ENCODE data around the gene UGT1A5.
"Not testable (repeated sequence)": the region's sequence is repeated elsewhere in the genome, so short reads cannot be mapped to it uniquely, and the experiment has no call there.

Gene UGT1A5

DNA sequence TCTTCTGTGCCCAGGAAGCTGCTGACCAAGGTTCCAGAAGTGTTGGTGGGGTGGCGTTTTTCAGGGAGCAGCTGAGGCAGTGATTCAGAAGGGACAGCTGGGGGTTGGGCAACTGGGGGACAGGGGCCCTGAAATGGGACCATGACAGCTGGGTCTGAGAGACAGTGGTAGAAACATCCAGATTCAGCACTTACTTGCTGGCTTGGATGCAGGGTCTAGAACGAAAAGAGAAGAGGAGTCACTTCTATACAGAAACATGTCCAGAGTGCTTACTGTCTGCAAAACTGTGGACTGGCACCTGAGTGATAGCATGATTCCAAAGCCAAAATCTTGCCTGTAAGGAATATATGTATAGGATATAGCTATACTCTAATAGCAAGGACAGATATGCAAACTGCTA, 33.1 kb downstream of the UGT1A5 start:
- DNase-seq (ENCODE audit: low read depth in 2 of 2), result not testable (repeated sequence)

DNA sequence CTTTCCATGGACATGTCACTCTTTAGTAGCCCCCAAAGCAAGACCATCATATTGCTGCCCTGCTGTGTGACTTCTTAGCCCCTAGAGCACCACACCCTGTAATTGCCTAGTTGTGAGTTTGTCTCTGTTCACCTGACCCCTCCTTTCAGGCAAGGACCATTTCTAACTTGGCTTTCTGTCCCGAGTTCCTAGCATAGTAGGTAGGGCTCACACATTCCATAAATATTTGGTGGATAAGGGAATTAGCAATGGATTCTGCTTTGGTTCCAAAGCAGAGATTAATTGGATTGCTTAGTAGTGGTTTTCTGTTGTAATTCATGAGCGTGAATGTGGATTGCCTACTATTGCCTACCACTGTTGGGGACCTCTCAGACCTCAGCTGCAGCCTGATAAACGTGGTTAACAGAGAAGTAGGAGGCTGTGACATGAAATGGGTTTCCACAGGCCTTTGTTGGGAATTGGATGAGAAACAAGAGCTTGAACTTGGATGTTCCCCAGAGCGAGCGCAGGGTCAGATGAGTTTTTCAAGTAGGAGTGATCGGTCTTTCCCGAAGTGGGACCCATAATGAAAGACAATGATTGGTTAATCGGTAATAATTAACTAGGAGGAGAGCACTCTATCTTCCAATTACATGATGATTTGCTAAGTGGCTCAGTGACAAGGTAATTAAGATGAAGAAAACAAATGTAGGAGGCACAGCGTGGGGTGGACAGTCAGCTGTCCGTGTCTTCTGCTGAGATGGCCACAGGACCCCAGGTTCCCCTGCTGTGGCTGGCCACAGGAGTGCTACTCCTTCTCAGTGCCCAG, 34.0 kb downstream of the UGT1A5 start:
- DNase-seq (ENCODE audit: low read depth in 2 of 2), result no peak

DNA sequence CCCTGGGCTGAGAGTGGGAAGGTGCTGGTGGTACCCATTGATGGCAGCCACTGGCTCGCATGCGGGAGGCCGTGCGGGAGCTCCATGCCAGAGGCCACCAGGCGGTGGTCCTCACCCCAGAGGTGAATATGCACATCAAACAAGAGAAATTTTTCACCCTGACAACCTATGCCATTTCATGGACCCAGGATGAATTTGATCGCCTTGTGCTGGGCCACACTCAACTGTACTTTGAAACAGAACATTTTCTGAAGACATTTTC, 34.5 kb downstream of the UGT1A5 start:
- DNase-seq (ENCODE audit: low read depth in 2 of 2), result no peak

DNA sequence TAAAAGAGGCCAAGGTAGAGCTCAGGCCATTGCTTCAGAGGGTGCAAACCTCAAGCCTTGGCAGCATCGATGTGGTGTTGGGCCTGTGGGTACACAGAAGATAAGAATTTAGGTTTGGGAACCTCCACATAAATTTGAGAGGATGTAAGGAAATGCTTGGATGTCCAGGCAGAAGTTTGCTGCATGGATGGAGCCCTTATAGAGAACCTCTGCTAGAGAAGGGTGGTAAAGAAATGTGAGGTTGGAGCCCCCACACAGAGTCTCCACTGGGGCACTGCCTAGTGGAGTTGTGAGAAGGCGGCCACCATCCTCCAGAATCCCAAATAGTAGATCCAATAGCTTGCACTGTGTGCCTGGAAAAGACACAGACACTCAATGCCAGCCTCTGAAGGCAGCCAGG, 38.0 kb downstream of the UGT1A5 start:
- DNase-seq (ENCODE audit: low read depth in 2 of 2), result not testable (repeated sequence)

DNA sequence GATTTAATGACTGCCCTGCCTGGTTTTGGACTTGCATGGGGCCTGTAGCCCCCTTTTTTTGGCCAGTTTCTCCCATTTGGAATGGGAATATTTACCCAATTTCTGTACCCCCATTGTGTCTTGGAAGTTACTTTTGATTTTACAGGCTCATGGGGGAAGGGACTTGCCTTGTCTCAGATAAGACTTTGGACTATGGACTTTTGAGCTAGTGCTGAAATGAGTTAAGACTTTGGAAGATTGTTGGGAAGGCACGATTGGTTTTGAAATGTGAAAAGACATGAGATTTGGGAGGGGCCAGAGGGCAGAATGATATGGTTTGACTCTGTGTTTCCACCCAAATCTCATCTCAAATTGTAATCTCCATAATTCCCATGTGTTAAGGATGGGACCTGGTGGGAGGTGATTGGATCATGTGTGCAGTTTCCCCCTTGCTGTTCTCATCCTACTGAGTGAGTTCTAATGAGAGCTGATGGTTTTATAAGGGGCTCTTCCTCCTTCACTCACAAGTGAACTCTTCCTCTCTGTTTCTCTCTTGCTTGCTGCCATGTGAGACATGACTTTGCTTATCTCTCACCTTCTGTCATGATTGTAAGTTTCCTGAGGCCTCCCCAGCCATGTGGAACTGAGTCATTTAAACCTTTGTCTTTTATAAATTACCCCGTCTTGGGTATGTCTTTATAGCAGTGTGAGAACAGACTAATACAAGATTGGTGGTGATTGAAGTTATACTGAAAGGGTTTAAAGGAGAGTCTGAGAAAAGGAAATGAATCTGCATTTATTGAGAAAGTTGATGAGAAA, 38.7 kb downstream of the UGT1A5 start:
- DNase-seq (ENCODE audit: low read depth in 2 of 2), result not testable (repeated sequence)

DNA sequence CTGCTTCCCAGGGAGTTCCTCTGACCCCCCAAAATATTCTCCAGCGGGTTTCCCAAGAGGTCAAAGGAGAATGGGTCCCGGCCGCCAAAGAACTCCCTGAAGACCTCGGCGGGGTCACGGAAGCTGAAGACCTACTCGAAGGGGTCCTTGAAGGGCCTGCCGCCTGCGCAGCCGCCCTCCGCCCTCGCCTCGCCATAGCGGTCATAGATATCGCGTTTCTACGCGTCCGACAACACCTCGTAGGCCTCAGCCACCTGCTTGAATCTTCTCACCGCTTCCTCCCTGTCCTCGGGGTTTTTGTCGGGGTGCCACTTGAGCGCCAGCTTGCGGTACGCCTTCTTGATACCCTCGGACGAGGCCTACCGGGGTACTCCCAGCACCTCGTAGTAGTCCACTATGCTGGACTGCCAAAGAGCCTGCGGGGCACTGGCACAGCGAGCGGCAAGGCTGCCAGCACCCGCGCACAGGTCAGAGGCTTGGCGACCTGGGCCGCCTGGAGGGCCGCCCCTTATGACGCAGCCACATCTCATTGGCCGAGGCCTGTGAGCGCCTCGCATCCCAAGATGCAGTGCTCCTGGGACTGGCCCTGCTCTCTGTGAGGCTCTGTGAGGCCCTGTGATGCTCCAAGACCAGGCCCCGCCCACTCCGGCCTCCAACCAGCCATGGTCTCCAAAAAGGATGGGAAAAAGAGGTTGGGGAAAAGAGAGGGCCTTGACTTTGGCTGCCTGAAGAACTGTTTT, 42.3 kb downstream of the UGT1A5 start:
- no peak for DNase-seq (ENCODE audit: low read depth in 2 of 2)

DNA sequence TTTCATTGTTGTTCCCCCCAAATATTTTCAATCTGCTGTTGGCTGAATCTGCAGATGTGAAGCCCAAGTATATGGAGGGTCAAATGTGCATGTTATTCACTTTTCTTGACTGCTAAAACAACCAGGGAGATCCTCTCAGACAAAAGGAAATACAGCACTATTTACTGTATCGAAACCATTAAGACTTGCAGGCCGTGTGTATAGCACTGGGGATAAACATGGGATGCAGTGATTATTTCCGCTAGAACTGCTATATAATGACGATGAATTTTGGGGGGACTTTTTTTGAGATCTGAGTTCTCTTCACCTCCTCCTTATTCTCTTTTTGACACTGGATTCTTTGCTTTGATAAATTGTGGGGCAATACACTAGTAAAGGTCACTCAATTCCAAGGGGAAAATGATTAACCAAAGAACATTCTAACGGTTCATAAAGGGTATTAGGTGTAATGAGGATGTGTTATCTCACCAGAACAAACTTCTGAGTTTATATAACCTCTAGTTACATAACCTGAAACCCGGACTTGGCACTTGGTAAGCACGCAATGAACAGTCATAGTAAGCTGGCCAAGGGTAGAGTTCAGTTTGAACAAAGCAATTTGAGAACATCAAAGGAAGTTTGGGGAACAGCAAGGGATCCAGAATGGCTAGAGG, 43.8 kb downstream of the UGT1A5 start:
- DNase-seq (ENCODE audit: low read depth in 2 of 2), result no peak

DNA sequence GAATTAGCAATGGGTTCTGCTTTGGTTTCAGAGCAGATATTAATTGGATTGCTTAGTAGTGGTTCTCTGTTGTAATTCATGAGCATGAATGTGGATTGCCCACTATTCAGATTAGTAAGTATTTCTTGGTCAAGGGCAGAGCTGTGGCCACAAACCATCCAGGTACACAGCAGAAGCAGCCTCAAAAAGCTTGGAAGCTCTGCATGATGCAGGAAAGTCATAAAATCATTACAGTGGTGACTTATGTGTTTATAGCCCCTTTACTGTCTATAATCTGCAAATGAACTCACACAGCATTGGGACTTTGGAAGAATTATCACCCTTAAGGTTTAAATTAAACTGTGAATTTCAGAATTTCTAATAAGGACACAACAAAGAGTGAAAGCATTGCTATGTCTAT, 45.4 kb downstream of the UGT1A5 start:
- DNase-seq (ENCODE audit: low read depth in 2 of 2), result no peak

DNA sequence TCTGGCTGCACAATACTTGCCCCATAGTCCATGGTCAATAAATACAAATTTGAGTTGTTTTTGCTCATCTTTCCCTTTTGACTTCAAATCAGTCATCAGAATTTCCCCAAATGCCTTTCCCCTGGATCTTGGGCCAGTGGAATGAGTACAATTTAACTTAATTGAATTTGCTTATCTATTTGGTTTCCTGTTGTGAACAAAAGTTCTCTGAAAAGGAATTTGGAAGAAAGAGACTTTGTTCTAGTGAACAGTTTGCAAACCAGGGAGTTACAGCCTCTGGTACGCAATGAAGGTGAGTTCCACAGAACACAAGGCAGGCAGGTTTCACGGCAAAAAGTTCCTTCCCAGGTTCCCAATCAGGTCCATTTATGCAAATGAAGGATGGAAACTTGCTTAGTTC, 46.1 kb downstream of the UGT1A5 start:
- DNase-seq (ENCODE audit: low read depth in 2 of 2), result no peak

DNA sequence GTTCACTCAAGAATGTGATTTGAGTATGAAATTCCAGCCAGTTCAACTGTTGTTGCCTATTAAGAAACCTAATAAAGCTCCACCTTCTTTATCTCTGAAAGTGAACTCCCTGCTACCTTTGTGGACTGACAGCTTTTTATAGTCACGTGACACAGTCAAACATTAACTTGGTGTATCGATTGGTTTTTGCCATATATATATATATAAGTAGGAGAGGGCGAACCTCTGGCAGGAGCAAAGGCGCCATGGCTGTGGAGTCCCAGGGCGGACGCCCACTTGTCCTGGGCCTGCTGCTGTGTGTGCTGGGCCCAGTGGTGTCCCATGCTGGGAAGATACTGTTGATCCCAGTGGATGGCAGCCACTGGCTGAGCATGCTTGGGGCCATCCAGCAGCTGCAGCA, 47.3 kb downstream of the UGT1A5 start, which contains the start of gene UGT1A1:
Gene UGT1A1, plus strand, starts transcription at position 228 of the 400 bp plus-strand sequence. Its CDS starts 18 bp downstream, at position 246.
- DNase-seq (ENCODE audit: low read depth in 2 of 2), result no peak

DNA sequence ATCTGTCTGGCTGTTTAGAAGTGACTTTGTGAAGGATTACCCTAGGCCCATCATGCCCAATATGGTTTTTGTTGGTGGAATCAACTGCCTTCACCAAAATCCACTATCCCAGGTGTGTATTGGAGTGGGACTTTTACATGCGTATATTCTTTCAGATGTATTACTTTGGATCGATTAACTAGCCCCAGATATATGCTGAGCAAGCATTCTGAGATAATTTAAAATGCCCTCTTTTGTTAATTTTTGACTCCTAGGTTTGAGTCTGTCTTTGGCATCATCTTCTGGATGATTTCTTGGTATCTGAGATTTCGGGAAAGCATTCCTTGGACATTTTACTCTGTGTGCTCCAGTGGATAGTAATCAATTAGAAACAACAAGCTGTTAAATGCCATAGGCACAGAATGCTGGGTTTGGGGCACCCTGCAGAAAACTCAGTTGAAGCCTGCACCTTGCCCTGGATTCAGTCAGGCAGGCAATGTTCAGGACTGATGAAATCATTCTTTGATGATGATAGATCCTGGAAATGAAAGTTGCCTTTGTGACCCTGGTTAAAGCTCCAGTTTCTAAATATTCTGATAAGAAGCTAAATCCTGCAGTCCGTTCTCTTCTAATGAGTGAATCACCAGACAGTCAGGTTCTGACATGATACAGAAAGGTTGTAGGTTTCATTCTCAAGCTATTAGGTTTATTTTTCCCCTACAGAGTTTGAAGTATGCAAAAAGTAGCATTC, 48.5 kb downstream of the UGT1A5 start:
- no peak for DNase-seq (ENCODE audit: low read depth in 2 of 2)

DNA sequence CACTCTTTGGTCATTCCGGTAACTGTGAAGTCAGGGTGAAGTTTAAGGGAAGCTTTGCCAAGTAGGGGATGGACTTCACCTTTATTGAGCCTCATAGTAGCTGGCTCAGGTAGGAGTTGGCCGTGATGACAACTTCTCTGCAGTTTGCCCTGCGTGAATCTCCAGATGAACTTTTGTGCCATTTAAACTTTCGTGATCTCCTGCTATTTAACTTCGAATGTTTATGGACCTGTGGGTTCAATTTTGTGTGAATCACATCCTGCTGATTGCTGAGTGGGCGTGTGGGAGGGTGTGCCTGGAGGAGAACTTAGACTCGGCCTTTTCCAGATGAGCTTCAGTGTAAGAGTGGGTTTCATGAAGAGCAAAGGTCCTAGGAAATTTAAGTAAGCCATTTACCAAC, 51.6 kb downstream of the UGT1A5 start:
- no peak for DNase-seq (ENCODE audit: low read depth in 2 of 2)

DNA sequence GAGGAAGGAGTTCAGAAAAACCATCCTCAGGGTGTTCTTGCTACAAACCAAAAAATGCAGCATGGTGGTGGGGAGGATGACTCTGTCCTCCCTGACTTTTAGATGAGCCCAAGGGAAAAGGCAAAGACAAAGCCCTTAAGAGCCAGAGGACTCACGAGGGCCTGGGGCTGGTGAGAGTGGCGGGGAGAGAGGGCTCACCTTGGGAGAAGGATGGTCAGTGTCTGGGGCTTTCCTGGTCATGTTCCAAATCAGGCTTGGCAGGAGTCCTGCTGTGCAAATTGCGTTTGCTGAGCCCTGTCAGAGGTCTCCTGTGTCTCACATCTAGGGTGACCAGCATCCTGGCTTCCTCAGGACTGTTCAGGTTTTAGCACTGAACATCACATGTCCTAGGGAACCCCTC, 52.1 kb downstream of the UGT1A5 start:
- no peak for DNase-seq (ENCODE audit: low read depth in 2 of 2)

DNA sequence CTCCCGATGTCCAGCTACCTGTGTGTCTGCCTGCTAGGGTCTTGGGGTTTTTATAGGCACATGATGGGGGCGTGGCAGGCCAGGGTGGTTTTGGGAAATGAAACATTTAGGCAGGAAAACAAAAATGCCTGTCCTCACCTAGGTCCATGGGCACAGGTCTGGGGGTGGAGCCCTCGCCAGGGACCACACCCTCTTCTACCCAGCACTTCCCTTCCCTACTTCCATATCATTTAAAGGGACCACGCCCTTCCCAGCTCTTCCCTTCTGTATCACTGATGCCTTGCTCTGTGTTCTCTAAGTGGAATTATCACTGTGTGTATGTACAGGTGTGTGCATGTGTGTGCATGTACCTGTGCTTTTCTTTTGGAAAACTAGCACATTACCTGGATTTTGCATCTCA, 53.7 kb downstream of the UGT1A5 start:
- DNase-seq (ENCODE audit: low read depth in 2 of 2), result no peak

DNA sequence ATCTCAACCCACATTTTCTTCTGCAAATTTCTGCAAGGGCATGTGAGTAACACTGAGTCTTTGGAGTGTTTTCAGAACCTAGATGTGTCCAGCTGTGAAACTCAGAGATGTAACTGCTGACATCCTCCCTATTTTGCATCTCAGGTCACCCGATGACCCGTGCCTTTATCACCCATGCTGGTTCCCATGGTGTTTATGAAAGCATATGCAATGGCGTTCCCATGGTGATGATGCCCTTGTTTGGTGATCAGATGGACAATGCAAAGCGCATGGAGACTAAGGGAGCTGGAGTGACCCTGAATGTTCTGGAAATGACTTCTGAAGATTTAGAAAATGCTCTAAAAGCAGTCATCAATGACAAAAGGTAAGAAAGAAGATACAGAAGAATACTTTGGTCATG, 55.4 kb downstream of the UGT1A5 start:
- DNase-seq (ENCODE audit: low read depth in 2 of 2), result no peak

DNA sequence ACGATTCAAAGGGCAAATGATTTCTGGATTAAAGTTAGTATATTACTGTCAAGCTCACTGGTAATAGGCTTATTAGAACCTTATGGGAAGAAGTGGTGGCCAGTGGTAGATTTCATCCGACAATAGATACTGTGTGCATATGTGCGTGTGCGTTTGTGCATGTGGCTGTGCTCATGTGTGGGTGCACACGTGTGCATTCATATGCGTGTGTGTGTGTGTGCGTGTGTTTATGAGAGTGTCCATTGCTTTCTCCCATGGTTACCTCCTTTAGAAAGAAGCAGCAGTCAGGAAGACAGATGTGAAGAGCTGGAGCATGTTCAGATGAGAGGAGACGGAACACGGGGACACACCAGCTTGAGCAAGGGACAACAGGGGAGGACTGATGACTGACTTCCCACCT, 56.6 kb downstream of the UGT1A5 start:
- no peak for DNase-seq (ENCODE audit: low read depth in 2 of 2)

DNA sequence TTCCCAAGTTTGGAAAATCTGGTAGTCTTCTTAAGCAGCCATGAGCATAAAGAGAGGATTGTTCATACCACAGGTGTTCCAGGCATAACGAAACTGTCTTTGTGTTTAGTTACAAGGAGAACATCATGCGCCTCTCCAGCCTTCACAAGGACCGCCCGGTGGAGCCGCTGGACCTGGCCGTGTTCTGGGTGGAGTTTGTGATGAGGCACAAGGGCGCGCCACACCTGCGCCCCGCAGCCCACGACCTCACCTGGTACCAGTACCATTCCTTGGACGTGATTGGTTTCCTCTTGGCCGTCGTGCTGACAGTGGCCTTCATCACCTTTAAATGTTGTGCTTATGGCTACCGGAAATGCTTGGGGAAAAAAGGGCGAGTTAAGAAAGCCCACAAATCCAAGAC, 59.4 kb downstream of the UGT1A5 start:
- no peak for DNase-seq (ENCODE audit: low read depth in 2 of 2)

DNA sequence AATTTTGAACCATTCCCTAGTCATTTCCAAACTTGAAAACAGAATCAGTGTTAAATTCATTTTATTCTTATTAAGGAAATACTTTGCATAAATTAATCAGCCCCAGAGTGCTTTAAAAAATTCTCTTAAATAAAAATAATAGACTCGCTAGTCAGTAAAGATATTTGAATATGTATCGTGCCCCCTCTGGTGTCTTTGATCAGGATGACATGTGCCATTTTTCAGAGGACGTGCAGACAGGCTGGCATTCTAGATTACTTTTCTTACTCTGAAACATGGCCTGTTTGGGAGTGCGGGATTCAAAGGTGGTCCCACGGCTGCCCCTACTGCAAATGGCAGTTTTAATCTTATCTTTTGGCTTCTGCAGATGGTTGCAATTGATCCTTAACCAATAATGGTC, 59.9 kb downstream of the UGT1A5 start:
- DNase-seq (ENCODE audit: low read depth in 2 of 2), result no peak

DNA sequence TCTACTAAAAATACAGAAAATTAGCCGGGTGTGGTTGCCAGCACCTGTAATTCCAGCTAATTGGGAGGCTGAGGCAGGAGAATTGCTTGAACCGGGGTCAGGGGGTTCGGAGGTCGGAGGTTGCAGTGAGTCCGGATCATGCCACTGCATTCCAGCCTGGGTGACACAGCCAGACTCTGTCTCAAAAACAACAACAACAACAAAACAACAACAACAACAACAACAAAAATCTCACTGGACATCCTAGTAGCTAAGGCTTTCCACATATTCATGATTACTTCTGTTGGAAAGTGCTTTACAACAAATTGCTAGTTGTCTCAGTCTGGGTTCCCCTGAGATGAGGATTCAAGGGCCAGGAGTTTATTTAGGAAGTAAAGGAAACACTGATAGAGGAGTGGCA, 61.1 kb downstream of the UGT1A5 start:
- no peak for DNase-seq (ENCODE audit: low read depth in 2 of 2)

DNA sequence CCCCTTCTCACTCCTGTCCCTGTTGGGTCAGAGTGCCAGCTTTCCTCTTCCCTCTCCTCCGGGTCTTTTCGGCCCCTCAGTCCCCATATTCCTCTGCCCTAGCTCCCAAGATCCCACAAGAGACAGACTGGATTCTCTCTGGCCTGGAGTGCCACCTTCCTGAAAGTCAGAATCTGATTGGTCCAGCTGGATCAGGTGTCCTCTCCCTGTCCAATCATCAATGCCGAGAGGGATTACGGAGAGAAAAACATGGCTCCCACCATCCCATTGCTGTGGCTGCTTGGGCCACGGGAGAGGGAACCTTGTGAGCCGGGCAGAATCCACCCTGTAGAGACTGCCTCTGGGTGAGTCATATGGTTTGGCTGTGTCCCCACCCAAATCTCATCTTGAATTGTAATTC, 62.7 kb downstream of the UGT1A5 start:
- DNase-seq (ENCODE audit: low read depth in 2 of 2), result no peak

DNA sequence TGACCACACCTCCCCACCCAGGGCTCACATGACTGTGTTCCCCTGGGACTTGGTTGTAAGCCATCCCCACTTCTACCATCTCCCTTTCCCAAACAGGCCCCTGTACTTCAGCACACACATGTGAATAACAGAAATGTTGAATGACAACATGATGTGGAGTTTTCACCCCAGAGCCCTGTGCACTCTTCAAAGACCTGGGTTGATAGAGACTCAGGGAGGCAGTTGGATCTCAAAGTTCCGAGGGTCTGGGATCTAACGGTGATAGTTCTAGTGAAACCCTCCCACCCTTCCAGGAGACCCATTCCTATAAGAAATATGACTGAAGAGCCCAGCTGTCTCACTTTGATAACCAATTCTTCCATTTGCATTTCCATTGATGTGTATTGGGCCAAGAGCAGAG, 65.3 kb downstream of the UGT1A5 start, which contains the start of gene MROH2A:
Gene MROH2A, plus strand, starts transcription at position 301 of the 400 bp plus-strand sequence. CDS start 1,029 bp downstream, outside the sequence.
- no peak for DNase-seq (ENCODE audit: low read depth in 2 of 2)
